HG03565 (cell line): ENCODE data around the gene ABCD3.
A peak's percentile ranks its signal among the peaks of the same experiment; 100 is the strongest.
"Not testable (repeated sequence)": the region's sequence is repeated elsewhere in the genome, so short reads cannot be mapped to it uniquely, and the experiment has no call there.

Source experiments
- ATAC-seq: cut with Tn5 transposase; IDR thresholded peaks from one replicate; pipeline ENCODE4 v1.9.1; 2021; ENCODE audit warnings: mild to moderate bottlenecking, moderate library complexity; ENCODE audit not compliant: unreplicated experiment

Gene ABCD3

GRCh38 chr1:94411237-94411636, 7.0 kb upstream of the ABCD3 start:
- ATAC-seq, result peak; percentile 90

GRCh38 chr1:94413311-94413710, 4.9 kb upstream of the ABCD3 start:
- no peak for ATAC-seq

- no peak for ATAC-seq
Observed at GRCh38 chr1:94416901-94417727, 1.1 kb upstream of the ABCD3 start.

GRCh38 chr1:94417728-94417977, 536 bp upstream of the ABCD3 start:
- ATAC-seq, result no peak

GRCh38 chr1:94418664-94419655, 771 bp downstream of the ABCD3 start:
- no peak for ATAC-seq

GRCh38 chr1:94422115-94422820, 4.1 kb downstream of the ABCD3 start:
- ATAC-seq, result no peak

DNA sequence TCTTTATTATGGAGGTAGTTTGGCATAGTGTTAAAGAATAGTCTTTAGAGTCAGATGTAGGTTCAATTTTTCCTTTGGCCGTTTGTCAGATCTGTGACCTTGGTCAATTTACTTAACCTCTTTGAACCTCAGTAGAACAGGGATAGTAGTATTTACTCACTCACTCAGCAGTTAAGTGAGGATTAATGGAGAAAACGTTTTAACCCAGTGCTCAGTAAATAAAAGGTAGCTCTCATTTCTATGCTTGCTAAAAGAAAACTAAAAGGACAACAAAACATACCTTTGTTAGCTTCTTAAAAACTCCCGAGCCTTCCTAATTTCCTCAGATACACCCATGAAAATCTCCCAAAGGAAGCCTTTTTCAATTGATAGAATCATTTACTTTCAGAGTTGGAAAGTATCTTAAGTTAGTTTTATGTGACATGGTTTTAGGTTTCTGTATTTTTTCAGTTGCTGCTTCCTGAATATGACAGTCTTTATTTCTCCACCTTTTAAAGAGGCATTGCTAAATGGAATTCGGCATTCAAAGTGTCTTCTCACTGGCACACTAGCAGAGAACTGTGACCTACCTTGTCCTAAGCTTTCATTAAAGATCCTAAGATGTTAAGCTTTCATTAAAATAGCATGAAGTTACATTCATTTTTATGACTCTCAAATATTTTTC, 7.8 kb downstream of the ABCD3 start:
- no peak for ATAC-seq

GRCh38 chr1:94426485-94426870, 8.3 kb downstream of the ABCD3 start:
- not testable (repeated sequence) for ATAC-seq

GRCh38 chr1:94428441-94428840, 10.3 kb downstream of the ABCD3 start:
- ATAC-seq, result no peak

GRCh38 chr1:94428927-94429528, 10.8 kb downstream of the ABCD3 start:
- not testable (repeated sequence) for ATAC-seq

GRCh38 chr1:94430066-94430465, 11.9 kb downstream of the ABCD3 start:
- not testable (repeated sequence) for ATAC-seq

DNA sequence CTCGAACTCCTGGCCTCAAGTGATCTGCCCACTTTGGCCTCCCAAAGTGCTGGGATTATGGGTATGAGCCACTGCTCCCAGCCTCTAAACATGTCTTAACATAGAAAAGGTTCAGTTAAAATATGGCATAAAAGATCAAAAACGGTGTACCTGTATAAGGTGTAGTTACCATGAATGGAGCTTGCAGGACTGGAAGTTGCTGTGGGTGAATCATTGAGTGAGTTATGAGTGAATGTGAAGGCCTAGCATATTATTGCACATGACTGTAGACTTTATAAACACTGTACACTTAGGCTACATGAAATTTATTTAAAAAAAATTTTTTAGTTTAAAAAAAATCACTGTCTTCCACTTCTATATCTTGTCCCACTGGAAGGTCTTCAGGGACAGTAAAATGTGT, 15.7 kb downstream of the ABCD3 start:
- no peak for ATAC-seq

DNA sequence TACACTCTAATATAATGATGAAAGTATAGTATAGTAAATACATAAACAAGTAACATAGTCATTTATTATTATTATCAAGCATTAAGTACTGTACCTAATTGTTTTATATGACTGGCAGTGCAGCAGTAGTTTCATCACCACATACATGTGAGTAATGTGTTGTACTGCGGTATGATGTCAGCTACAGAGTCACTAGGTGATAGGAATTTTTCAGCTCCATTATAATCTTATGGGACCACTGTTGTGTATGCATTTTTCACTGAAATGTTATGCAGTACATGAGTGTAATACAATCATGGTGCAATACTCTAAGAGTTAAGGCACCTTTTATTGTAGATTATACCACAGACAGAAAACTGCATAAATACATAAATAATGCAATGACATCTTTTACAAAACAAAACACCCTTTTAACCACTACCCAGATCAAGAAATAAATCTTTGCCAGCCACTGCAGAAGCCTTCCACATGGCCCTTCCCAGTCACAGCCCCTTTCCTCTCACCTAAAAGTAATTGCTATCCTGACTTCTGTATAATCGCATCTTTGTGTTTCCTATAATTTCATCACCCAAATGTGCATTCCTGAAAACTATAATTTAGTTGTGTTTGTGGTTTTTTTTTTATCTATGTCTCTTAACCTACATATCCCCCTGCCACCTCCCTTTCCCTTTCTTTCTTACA, 16.3 kb downstream of the ABCD3 start:
- ATAC-seq, result no peak

GRCh38 chr1:94438692-94439276, 20.6 kb downstream of the ABCD3 start:
- ATAC-seq, result no peak

DNA sequence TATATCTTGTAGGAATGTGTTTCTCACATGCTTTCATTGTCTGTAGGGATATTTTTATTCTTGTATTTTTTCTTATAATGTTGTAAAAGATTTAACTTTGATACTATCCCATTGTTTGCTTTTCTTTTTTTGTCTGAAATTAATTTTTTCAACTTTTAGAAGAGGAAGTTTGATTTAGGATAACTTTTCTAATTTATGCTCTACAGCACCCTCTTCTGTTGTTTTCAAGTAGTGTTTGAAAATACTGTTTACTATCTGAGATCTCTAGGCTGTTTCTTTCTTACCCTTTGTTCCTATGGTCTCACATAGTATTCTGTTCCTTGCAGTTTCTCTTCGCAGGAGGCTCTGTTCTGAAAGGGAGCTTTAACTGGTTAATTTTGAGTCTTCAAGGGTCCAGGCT, 21.9 kb downstream of the ABCD3 start:
- no peak for ATAC-seq

GRCh38 chr1:94443067-94443466, 24.9 kb downstream of the ABCD3 start:
- not testable (repeated sequence) for ATAC-seq

GRCh38 chr1:94444819-94445218, 26.6 kb downstream of the ABCD3 start:
- not testable (repeated sequence) for ATAC-seq

DNA sequence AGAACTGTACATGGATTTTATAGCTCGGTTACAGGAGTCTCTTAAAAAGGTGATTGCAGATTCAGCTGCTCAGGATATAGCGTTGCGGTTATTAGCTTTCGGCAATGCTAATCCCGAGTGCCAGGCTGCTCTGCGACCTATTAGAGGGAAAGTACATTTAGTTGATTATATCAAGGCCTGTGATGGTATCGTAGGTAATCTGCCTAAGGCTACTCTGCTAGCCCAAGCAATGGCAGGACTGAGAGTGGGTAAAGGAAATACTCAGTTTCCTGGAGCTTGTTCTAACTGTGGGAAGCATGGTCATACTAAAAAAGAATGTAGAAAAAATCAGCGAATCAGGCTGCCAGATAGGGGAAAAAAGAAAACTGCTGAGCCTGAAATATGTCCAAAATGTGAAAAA, 27.5 kb downstream of the ABCD3 start:
- not testable (repeated sequence) for ATAC-seq

DNA sequence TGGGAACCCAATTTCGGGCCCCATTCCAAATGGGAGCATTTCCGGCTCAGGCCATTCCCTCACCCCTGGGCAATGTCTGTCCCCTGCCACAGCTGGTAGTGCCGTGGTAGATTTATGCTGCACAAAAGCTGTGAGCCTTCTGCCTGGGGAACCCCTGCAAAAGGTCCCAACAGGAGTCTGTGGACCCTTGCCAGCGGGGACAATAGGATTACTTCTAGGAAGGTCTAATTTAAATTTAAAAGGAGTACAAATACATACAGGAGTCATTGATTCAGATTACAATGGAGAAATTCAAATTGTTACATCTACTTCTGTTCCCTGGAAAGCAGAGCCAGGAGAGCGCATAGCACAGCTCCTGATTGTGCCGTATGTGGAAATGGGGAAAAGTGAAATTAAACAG, 28.0 kb downstream of the ABCD3 start:
- ATAC-seq, result not testable (repeated sequence)
